GM13977 (cell line): Measurements from ENCODE around the gene DCX.

Experiments
- DNase-seq: peaks from one replicate; pipeline ENCODE4 v3.0.0; 2012; ENCODE audit warnings: low spot score
- CTCF ChIP-seq: IDR thresholded peaks from 2 replicates; pipeline ENCODE4 v1.5.1; 2012; ENCODE audit warnings: mild to moderate bottlenecking, control low read depth; ENCODE audit not compliant: insufficient read depth; ENCODE audit errors: extremely low read depth, missing control alignments
- in situ Hi-C: fragments of 300-500 bp; cut with MboI; formaldehyde crosslinking; loops from one replicate; pipeline ENCODE4 v1.12.0; 2022; ENCODE audit warnings: low sequenced_read_pairs, low pct_unique_long_range_greater_than_20kb, mixed read lengths, inconsistent platforms; ENCODE audit not compliant: unreplicated experiment

DCX gene

GRCh38 chrX:111435469-111435868, 23.5 kb upstream of the DCX start:
- no peak for TF ChIP-seq CTCF
- in situ Hi-C loops: no loop called here
- no peak for DNase-seq

- in situ Hi-C loops: no loop called here
- DNase-seq: no peak
- TF ChIP-seq CTCF: no peak
Measured at GRCh38 chrX:111431001-111431400, 19.0 kb upstream of the DCX start.

- in situ Hi-C loops: no loop called here
- DNase-seq: no peak
- TF ChIP-seq CTCF: no peak
Measured at GRCh38 chrX:111411557-111411956, 435 bp downstream of the DCX start.

GRCh38 chrX:111410590-111411078, 1.4 kb downstream of the DCX start:
- in situ Hi-C loops: no loop called here
- no peak for DNase-seq
- TF ChIP-seq CTCF: no peak

GRCh38 chrX:111409326-111409725, 2.7 kb downstream of the DCX start:
- no peak for TF ChIP-seq CTCF
- in situ Hi-C loops: no loop called here
- no peak for DNase-seq

GRCh38 chrX:111407948-111408347, 4.0 kb downstream of the DCX start:
- in situ Hi-C loops: no loop called here
- no peak for DNase-seq

More at GRCh38 chrX:111407948-111408347, 4.0 kb downstream of the DCX start:
- TF ChIP-seq CTCF: no peak
